ENCODE results near the gene LRP3.
"Not testable (repeated sequence)": the region's sequence is repeated elsewhere in the genome, so short reads cannot be mapped to it uniquely, and the experiment has no call there.

LRP3 gene

DNA sequence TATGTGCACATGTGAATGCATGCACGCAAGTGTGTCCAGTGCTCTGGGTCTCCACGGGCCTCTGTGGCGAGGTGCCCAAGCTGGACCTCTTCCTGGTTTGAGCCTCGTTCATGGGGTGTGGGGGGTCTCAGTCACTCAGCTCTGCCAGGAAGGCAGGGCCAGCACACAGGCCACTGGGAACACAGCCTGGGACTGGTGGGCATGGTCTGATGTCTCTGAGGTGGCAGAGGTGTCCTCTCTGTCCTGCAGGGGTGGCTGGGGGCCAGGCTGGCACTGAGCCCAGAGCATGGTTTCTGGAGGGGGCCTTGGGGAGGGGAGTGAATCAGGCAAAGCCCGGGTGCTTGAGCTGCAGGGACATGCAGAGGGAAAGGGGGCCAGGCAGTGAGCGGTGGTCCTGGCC is 9.4 kb downstream of the LRP3 start:
- no peak for DNase-seq

DNA sequence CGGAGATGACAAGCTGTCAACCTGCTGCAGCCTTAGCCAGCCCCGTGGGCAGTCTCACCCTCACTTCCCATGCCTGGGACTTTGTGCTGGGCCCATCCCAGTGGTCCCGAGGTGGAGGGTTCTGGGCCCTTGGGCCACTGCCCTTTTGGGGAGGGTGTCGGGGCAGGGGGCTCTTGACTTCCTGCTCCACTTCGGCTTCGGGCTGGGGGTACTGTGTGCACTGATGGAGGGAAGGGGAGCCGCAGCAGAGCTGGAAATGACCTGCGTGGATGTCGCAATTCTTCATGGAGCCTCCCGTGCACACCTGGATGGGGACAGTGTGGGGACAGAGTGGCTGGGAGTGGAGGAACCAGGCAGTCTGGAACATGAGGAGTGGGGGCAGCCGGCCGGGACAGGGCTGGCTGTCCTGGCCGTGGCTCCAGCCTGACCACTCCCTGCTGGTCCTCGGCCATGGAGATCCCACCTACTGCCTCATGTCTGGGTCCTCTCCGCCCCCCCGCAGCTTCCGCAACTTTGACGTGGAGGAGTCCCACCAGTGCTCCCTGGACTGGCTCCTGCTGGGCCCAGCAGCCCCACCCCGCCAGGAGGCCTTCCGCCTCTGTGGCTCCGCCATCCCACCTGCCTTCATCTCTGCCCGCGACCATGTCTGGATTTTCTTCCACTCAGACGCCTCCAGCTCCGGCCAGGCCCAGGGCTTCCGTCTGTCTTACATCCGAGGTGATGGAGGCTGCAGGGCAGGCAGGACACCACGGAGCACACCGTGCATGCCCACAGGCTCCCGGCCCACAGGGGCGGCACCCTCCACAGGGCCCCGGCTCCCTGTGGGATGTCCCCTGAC is 10.2 kb downstream of the LRP3 start:
- DNase-seq: no peak

DNA sequence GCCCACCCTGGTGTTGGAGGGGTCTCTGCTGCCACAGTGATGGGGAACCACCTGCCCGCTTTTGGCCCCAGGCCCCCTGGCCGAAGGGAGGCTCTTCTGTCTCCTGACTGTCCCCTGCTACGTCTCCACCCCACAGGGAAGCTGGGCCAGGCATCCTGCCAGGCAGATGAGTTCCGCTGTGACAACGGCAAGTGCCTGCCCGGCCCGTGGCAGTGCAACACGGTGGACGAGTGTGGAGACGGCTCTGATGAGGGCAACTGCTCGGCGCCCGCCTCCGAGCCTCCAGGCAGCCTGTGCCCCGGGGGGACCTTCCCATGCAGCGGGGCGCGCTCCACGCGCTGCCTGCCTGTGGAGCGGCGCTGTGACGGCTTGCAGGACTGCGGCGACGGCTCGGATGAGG is 11.0 kb downstream of the LRP3 start:
- no peak for DNase-seq

DNA sequence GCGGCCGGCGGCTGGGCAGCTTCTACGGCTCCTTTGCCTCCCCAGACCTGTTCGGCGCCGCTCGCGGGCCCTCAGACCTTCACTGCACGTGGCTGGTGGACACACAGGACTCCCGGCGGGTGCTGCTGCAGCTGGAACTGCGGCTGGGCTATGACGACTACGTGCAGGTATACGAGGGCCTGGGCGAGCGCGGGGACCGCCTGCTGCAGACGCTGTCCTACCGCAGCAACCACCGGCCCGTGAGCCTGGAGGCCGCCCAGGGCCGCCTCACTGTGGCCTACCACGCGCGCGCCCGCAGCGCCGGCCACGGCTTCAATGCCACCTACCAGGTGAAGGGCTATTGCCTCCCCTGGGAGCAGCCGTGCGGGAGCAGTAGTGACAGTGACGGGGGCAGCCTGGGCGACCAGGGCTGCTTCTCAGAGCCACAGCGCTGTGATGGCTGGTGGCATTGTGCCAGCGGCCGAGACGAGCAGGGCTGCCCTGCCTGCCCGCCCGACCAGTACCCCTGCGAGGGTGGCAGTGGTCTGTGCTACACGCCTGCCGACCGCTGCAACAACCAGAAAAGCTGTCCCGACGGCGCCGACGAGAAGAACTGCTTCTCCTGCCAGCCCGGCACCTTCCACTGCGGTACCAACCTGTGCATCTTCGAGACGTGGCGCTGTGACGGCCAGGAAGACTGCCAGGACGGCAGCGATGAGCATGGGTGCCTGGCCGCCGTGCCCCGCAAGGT is 11.6 kb downstream of the LRP3 start:
- no peak for DNase-seq

DNA sequence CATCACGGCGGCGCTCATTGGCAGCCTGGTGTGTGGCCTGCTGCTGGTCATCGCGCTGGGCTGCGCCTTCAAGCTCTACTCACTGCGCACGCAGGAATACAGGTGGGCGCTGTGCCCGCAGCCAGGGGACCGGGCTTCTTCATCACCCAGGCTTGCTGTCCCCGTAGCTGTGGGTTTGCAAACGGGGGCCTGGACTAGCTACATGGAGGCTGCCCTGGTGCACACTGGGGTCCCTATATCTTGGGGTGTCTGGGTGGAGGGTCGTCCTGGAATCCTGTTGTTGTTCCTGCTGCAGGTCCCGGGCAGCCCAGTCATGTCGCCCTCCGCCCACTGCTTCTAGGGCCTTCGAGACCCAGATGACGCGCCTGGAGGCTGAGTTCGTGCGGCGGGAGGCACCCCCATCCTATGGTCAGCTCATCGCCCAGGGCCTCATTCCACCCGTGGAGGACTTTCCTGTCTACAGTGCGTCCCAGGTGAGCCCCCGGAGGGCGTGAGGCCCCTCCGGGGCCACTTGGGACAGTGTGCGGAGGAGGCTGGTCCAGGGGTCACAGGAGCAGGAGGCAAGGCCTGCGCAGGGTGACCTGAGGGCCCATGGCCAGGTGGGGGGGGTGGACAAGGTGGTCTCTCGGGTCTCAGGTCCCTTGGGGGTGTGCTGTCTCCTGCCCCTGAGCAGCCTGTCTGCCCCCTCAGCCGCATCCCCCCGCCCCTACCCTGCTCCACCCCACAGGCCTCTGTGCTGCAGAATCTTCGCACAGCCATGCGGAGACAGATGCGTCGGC is 12.3 kb downstream of the LRP3 start:
- DNase-seq: no peak

DNA sequence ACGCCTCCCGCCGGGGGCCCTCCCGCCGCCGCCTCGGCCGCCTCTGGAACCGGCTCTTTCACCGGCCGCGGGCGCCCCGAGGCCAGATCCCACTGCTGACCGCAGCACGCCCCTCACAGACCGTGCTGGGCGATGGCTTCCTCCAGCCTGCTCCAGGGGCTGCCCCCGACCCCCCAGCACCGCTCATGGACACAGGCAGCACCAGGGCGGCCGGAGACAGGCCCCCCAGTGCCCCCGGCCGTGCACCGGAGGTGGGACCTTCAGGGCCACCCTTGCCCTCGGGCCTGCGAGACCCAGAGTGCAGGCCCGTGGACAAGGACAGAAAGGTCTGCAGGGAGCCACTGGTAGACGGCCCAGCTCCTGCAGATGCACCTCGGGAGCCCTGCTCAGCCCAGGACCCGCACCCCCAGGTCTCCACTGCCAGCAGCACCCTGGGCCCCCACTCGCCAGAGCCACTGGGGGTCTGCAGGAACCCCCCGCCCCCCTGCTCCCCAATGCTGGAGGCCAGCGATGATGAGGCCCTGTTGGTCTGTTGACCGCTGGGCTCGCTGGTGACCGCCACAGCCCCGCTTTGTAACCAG is 13.0 kb downstream of the LRP3 start:
- no peak for DNase-seq

DNA sequence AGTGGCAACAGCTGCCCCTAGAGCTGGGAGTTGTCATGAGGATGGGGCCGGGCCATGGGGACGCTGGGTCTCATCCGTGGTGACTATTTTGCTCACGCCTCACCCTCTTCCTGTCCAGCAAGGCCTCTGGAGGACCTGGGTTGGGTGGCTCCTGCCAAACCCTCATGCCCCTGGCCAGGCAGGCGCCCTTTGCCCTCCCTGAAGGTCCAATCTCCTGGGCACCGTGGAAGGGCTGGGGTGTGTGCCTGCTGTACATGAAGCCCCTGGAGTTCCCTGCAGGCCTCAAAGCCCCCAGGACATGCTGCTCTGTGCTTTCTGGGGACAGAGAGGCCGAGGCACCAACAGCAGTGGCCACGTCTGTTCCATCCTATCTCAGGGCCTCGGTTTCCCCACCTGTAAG is 13.8 kb downstream of the LRP3 start:
- no peak for DNase-seq

DNA sequence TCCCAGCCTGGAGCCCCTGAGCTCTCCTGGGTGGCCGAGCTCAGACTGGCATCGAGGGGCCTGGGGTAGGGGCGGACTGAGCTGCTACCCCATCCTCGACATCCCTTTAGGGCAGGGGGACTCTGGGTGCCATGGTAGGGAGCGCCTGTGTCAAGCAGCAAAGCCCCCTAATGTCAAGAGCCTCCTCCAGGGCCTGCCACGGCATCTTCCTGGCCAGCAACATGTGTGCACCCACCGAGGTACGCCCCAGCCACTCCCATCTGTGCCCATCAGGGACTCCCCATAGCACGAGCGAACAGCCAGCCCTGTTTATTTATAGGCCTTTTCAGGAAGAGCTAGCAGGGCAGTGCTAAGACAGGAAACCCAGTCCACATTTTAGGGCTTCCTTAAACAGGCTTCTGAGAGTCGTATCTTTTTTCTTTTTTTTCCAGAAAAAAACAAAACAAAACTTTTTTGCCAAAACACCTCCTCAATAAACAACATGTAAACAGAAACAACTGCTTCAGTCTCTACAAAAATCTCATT is 14.3 kb downstream of the LRP3 start:
- DNase-seq: no peak

DNA sequence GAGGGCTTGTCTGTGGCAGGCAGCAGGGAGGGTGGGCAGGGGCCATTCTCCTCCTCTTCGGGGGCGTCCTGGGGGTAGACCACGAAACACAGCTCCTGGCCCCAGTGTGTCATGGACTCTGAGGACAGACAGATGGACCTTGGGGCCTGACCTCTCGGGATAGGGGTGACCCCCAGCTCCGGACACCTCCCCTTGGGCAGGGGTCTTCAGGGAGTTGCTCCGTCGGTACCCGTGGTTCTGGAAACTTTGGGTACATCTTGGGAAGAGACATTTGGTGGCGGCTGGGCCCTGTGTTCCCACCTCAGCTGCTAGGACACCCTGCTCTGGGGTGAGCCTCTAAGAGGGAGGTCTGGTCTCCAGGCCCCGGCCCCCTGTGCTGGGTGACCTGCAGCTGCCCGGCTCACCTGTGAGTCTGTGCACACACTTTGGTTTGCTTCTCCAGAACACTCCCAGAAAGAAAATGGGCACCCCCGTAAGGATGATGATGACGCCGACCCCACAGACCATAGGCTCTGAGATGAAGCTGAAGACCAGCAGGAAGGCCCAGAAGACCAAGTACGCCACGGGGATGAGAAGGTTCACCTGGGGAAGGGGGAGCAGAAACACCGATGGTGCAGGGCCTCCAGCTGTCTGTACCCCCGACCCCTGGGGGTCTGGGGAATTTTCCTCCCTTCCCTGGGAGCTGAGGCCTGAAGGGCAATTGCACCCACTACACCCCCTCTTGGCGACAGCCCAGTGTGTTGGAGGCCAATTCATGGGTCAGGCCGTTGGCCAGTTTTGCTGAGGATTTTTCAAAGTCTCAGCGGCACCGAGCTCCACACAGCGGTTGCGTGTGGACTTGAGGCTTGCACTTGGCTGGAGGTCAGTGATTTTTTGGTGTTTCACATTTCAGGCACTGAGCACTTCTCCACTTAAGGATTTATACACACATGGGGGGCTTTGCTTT is 15.0 kb downstream of the LRP3 start:
- DNase-seq: no peak

DNA sequence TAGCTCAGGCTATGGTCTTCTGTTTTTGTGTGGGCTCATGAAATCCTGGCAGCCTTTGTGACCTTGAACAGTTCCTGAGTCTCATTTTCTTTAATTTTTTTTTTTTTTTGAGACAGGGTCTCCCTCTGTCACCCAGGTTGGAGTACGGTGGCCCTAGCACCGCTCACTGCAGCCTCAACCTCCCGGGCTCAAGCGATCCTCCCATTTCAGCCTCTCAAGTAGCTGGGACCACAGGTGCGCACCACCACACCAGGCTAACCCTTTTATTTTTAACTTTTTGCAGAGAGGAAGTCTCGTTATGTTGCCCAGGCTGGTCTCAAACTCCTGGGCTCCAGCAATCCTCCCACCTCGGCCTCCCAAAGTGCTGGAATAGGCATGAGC is 15.7 kb downstream of the LRP3 start:
- DNase-seq: not testable (repeated sequence)

DNA sequence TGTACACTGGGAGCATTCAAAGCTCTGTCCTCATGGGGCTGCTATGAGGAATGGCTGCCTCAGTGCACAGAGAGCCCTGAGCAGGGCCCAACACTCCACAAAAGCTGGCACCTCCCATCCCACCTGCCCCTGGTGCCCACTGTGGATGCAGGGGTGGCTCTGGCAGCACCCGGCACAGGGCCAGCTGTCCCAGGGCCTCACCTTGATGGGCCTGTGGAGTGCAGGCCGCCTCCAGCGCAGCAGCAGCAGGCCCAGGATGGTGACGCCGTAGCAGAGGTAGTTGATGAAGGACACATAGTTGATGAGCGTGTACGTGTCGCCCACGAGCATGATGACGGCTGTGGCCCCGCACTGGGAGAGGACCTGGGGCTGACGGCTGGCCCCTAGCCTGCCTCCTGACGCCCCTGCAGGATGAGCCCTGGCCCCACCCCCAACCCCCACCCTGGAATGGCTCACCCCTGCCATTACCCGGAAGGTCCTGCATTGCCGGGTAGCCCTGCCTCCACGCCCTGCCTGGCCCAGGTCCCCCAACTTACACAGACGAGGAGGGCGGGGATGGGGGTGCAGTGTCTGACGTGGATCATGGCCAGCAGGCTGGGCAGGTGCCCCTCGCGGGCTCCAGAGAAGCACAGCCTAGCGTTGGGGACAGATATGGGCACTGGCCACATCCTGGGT is 16.3 kb downstream of the LRP3 start:
- DNase-seq: no peak

DNA sequence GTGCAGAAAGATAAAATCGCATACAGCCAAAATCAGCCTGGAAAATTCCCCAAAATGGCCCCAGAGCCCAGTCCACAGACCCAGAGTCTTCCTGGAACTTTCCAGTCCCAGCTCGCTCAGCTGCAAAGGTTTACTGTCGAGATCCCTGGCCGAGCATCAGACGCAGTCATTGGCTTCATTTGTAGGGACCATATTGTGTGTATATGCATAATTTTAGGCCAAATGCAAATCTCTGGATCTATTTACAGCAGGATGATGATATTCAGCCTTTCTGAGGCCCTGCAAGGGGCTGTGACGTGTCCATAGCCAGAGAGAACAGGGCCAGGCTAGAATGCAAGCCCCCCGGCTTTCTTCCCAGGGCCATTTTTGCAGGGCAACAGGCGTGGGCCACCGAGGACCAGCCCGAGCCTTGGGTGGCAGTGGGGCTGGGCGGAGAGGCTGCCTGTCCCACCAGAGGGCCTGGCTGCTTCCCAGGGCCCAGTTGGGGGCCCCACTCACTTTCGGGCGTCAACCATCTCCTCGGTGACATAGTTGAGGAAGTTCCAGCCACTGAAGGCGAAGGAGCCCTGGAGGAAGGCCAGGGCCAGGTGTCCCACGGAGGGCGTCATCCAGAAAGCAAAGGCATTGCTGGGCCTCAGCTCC is 17.8 kb downstream of the LRP3 start:
- DNase-seq: no peak

DNA sequence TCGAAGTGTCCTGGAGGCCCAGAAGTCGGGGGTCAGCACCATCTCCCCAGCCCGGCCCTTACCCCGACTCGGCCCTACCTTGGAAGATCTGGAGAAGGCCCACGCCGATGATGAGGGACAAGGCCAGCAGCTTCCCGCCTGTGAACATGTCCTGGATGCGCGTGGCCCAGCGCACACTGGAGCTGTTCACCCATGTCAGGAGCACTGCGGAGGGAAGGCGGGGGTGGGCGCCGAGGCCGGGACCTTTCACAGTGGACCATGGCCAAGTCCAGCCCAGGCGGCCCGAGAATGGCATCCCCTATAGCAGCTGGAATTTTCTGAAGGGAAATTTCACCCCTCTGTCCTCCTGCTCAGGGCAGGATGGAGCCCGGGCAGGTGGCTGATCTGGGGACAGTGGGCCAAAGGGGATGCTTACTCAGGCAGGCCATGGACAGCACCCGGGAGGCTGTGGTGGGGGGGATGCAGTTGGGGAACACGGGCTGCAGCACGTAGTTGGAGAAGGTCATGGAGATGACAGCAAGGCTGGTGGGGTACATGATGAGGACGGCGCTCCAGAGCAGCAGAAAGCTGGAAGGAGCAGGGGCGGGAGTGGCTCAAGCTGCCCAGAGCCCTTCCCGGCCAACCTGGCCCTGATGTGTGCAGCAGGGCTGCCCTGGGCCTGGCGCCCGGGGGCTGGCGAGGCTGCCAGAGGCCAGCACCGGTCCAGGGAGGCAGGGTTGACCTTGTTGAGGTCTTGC is 18.5 kb downstream of the LRP3 start:
- no peak for DNase-seq

DNA sequence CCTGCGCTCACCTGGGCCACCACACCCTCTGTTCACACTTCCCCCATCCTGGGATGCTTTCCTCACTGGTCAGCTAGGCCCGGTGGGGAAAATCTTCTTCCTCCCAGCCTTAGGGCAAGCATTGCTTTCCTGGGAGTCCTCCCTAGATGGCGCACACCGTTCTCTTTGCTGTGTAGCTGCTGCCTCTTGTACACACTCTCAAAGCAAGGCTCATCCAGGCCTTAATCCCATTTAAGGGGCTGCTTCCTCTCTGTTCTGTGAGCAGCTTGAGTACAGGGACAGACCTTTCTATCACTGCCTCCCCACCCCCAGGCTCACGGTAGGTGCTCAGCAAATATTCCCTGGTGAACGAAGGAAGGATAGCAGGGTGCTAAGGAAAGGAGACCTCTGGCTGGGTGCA is 20.5 kb downstream of the LRP3 start:
- DNase-seq: no peak

DNA sequence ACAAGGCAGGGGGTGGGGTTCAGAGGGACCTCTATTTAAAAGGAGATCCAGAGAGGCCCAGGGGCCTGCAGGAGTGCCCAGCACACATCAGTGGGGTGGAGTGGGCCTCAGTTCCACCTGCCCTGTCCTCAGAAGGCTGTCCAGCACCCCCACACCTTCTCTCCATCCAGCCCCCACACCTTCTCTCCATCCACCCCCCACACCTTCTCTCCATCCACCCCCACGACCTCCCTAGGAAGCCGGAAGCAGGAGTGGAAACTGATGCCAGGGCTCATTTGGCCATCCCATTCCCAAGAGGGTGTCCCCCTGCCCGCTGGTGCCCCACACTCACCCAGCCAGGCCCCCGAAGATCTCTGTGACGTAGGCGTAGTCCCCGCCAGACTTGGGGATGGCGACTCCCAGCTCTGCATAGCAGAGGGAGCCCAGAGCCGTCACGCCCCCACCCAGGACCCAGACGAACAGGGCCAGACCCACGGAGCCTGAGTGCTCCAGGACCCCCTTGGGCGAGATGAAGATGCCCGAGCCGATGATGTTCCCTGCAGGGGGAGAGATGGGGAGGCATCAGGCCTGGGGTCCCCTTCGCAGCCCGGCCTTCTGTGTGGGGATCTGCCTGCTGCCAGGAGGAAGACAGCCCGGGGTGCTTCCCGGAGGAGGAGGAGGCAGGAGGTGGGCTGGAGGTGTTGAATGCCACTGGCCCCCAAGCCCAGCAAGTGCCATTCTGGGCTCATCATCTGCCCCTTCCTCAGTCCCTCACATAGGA is 21.5 kb downstream of the LRP3 start:
- no peak for DNase-seq

DNA sequence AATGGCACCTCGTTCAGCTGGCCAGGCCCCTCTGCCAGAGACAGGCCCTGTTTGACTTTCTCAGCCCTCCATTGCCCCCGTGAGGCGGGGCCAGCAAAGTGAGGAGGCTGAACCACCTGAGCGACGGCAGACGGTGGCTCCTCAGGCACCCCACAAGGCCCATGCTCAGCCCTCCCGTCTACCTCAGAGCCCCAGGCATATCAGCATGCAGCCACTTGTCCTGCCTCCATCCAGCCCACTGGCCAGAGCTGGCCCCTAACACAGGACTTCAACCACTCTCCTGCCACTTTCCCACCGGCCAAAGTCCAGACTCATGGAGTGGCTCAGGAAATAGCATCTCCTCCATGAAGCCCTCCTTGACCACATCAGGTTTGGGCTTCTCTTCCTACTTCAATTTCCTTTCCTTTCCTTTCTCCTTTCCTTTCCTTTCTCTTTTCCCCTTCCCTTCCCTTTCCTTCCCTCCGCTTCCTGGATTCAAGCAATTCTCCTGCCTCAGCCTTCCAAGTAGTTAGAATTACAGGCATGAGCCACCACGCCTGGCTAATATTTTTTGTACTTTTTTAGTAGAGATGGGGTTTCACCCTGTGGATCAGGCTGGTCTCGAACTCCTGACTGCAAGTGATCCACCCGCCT is 22.2 kb downstream of the LRP3 start:
- DNase-seq: no peak

DNA sequence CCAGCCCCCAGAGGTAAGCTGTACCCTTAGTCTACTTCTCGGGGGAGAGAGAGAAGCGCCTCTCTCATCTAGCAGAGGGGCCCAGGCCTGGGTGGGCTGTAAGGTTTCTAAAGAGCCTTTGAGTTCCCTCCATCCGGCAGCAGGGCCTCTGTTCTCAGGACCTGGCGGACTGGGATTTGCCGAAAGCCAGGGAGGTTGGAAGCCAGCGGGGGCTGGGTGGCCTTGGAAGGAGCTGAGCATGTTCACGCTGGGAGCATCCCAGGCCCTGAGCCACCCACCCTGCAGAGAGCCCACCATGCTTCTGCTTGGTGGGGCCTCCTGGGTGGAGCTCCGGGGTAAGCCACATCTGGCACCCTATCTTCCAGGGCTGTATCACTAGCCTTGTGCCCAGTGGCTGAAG is 23.8 kb downstream of the LRP3 start:
- DNase-seq: no peak

DNA sequence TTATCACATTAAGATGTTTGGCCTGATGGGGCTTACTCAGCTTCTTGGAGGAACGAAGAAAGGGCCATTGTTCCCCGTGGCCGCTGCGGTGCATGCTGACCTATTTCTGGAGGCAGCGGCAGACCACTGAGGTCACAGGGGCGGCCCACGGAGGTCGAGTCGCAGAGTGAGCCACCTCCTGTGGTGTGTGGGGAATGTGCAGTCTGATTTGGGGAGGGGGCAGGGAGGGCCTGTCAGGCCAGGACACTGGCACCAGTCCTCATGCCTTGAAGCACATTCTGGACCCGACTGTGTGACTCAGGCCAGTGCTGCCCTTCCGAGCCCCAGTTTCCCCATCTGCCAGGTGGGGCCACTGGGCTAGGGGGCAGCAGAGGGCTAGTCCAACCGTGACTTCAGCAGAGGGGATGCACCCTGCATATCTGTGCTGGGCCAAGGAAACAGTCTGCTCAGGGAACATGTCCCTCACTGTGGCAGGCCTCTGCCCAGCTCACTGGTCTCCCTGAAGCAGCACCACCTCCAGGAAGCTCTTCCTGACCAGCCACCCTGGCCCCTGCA is 25.2 kb downstream of the LRP3 start:
- DNase-seq: no peak
